Activated CD4-positive, alpha-beta T cell treated with anti-CD3 and anti-CD28 coated beads, Interleukin-2, Interleukin-4, amounts not matched to agents 100 ng/mL and 50 ng/mL, durations not matched to agents 16 hours and 8 hours (primary cell): ENCODE results near the gene NPW.

ENCODE experiments used
- DNase-seq: peaks from one replicate; pipeline ENCODE4 v3.0.0-alpha.2; 2020; ENCODE audit warnings: low spot score

NPW gene

DNA sequence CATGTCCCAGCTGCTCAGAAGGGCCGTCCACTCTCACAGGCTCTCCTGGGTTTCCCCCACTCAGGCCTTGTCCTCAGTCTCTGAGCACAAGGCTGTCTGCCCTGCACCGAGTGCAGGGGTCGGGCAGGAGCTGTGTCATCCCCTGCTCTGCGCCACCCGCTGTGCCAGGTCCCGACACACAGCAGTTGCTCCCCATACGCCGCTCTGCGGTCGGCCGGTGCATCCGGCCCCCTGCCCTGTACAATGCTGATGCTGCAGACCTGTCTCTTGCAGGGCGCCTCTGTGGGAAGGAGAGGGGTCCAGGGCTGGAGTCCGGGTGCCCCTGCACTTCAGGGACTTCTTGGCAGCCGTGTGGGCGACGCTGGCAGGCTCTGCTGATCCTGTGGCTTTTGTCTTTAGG, 34.3 kb downstream of the NPW start:
- no peak for DNase-seq

DNA sequence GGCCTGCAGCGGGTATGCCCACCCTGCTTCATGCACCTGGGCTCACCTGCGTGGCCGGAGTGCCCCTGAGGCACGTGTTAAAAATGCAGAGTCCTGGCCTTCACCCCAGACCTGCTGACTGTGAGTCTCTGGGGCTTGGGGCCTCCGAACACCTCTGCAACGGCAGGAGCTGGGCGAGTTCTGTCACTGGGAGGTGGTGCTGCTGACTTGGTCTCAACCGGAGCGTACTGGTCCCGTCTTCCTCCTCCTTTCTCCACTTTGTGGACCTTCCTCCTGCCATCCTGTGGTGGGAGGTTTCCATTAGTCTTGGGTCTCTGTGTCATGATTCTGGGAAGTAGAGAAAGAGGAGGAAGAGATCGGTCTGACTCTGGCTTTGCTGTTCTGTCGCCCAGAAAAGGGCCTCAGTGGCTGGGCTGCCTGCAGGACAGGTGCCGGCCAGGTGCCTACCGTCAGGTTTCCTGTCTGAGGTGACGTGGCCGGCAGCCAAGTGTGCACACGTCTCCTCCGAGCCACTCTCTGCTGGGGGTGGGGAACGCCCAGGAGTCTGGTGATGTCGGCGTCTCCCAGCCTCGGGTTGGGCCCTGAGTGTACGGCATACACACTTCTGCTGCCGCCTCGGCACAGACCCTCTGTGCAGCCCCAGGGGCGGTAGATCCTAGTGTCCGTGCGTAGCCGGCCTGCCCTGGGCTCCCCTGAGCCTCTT, 35.1 kb downstream of the NPW start:
- DNase-seq = no peak

DNA sequence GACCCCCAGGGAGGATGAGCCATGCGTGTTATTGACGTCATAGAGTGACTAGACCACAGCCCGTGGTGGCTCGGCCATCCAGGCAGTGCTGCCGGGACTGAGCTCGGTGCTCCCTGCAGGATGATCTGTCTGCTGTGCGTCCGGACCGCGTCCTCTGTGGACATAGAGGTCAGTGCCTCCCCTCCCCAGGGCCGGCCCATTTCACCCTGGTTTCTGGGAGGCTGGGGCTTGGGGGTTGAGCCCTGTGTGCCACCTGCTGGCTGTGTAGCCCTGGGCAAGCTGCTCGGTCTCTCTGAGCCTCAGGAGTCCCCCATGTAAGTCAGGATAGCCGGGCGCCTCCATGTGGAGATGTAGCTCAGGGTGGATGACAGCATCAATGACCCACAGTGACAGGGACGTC, 36.5 kb downstream of the NPW start:
- no peak for DNase-seq

DNA sequence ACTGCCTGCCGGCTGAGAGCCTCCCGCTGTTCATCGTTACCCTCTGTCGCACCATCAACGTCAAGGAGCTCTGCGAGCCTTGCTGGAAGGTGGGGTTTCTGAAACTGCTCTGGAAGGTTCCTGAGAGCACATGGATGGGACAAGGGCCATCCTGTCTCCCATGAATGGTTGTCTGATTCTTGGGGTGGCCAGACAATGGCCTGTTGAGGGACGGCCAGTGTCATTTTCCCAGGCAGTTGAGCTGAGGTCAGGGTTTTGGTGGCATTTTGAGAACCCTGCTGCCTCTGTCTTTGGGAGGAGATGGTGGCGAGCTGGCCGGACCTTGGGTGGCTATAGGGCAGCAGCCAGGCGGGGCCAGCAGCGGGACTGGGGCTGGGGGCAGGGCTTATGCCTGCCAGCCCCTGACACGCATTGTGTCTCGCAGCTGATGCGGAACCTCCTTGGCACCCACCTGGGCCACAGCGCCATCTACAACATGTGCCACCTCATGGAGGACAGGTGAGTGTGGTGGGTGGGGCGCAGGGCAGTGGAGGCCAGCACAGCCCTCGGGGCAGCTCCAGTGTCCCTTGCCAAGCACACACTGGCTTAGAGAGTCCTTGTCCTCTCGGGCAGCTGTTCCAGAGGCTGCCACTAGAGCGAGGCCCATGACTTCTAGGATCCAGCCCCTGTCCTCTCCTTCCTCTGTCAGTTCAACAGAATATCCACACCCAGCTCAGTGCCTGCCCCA, 37.3 kb downstream of the NPW start:
- no peak for DNase-seq

DNA sequence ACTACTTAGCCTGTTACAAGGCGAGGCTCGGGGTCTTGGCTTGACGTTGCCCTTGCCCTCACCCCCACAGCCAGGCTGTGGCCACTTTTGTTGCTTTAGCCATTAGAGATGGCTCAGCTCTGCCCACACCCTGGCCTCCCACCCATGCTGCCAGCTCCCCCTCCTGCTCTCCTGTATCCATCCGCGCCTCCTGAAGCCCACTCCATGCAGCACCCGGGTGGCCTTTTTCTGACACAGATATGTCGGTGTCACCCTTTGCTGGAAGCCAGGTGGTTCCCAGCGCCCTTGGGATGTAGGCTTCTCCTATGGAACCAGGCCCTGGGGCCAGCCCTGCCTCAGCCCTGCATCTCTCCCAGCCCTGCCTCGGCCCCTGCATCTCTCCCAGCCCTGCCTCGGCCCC, 37.9 kb downstream of the NPW start:
- no peak for DNase-seq

DNA sequence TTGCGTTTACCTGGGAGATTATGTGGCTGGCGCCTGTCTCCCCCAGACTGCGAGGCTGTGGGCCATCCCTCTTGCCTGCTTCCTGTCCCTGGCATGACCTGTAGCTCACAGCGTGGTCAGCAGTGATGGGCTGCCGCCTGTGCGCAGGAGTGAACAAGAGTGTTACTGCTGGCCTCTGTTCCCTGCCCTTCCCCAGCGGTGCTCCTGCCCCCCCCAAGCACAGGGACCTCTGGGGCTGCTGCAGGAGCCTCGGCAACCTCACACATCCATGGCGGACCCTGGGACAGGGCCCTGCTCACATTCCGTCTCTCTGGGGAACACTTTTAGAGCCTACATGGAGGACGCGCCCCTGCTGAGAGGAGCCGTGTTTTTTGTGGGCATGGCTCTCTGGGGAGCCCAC, 38.8 kb downstream of the NPW start:
- no peak for DNase-seq

DNA sequence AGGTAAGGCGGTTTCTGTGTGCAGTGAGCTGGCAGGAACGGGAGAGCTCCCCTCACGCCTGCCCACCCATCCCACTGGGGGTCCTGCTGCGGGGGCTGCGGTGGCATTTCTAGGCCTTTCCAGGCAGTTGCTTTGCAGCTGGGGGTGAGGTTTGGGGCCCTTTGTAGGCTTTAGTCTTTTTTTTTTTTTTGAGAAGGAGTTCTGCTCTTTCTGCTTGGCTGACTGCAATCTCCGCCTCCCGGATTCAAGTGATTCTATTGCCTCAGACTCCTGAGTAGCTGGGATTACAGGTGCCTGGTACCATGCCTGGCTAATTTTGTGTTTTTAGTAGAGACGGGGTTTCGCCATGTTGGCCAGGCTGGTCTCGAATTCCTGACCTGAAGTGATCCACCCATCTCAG, 39.3 kb downstream of the NPW start:
- DNase-seq = no peak

DNA sequence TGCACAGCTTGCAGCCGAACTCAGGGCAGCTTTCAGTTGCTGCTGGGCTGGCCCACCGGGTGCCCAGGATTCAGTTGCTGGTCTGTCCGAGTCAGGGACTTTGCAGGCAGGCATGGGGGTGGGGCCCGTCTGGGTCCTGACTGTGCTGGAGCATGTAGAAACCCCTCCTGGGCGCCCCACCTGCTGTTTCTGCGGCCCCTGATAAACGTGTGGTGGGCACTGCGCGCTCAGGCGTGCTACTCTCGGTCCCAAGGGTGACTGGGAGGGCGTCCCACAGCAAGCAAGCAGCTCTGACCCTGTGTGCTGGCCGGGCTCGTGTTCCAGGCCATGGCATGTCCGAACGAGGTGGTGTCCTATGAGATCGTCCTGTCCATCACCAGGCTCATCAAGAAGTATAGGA, 40.8 kb downstream of the NPW start:
- no peak for DNase-seq

DNA sequence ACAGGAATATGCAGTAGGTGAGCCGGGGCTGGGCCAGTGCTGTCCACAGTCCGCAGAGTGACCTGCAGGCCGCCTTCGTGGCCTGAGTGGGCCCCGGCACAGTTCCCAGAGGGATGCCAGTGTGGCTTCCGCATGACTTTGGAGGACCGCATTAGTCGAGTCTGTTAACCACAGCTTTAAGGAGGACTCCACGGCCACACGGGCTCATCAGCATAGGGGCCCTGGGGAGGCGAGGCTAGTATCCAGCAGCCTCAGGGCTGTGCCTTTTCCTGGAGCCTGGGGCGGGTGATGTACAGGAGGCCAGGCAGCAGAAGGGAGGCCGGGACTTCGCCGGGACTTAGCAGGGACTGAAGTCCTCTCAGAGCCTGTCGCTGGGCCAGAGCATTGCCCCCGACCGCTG, 41.4 kb downstream of the NPW start:
- no peak for DNase-seq

DNA sequence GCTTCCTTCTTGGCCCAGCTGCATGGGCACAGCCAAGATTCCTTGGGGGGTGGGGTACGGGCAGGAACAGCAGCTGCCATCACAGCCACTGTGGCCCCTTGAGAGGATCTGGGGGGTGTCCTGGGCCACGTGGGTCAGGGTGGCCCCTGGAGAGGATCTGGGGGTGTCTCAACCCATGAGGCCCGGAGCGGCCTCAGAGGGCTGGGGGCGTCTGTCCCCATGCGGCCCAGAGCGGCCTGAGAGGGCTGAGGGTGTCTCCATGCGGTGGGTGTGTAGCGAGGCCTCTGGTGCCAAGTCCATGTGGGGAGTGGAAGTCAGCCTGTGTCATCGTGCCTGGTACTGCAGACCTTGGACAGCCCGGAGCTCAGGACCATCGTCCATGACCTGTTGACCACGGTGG, 41.9 kb downstream of the NPW start:
- no peak for DNase-seq

DNA sequence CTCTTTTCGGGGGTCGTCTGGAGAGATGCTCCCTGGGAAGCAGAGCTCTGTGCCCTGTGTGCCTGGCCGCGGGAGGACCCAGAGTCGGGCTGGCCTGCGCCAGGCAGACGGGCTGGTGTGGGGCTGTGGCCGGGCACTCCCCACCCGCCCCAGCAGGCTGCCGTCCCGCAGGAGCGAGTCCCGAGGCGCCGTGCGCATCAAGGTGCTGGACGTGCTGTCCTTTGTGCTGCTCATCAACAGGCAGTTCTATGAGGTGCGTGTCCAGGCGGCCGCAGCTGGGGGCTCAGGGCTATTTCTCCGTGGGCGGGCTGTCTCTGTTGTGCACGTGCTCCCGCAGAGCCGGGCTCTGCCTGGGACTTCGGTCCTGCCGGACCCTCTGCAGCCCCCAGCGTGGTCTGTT, 43.2 kb downstream of the NPW start:
- no peak for DNase-seq

DNA sequence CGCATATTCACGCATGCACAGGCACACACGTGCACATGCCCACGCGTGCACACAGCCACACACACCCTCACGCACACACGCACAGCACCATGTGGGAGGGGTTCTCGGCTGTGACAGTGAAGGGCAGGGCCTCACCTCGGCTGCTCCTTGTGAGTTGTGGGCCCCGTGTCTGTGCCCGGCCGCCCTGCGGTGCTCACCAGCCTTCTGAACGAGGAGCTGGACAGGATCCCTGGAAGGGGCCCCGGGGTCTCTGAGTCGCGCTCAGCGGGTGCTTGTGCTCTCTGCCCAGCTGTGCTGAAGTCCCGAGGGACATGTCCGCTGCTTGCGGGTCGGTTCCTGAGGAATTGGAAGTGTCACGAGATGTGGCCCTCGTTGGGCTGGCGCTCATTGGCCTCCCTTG, 44.3 kb downstream of the NPW start:
- no peak for DNase-seq

DNA sequence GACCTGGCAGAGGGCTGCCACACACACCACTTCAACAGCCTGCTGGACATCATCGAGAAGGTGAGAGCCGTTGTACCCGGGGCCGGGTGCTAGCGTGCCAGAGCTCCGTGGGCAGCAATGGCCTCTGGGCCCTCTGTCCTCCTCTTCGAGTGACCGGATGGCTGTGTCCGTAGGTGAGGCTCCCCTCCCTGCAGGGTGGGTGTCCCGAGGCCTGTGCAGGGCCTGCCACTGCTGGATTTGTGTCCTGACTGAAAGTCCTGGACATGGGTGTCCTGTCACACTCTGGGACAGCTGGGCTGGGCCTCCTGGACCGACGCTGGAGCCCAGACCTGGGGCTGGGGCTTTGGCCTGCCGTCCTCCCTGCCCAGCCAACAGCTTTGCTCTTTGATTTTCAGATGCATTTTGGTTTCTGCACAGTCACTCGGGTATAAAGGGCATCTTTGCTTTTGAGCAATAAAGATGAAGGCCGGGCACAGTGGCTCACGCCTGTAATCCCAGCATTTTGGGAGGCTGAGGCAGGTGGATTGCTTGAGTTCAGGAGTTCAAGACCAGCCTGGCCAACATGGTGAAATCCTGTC, 44.9 kb downstream of the NPW start:
- no peak for DNase-seq

DNA sequence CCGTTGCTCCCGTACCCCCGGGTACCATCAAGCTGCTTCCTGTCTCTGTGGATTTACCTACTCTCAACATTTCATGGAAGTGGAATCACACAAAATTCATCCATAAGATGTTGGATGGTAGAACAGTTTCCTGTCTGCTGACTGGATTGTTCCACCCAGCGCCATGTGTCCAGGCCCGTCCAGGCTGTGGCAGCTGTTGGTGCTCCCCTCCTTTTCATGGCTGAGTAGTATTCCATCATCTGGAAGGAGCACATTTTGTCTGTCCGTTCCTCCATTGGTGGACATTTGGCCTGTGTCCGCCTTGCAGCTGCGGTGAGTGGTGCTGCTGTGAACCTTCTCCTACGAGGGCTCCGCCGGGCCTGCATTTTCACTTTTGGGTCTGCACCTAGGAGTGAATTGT, 46.6 kb downstream of the NPW start:
- DNase-seq = no peak
